Liver (tissue), 3 donors: ENCODE data around the gene TTC21B.

Experiments
- CTCF ChIP-seq: fragments of 150-350 bp; IDR thresholded peaks from 2 replicates; pipeline ENCODE4 v1.5.1; 2017; ENCODE audit warnings: improper control_type of control experiment, low read depth, low read length; ENCODE audit not compliant: missing input control
- MAX ChIP-seq: IDR thresholded peaks from 2 replicates; pipeline ENCODE4 v1.6.1; 2016; ENCODE audit warnings: antibody characterized with exemption
- REST ChIP-seq: IDR thresholded peaks from 2 replicates; pipeline ENCODE4 v1.6.1; 2016; ENCODE audit warnings: antibody characterized with exemption, mild to moderate bottlenecking
- TAF1 ChIP-seq: conservative IDR thresholded peaks from 2 replicates; pipeline ENCODE4 v1.6.1; 2016; ENCODE audit warnings: antibody characterized with exemption, mild to moderate bottlenecking
- ZBTB33 ChIP-seq: IDR thresholded peaks from 2 replicates; pipeline ENCODE4 v1.6.1; 2016; ENCODE audit warnings: antibody characterized with exemption
- donor health status: healthy.
- donor health status: healthy.

- TF ChIP-seq CTCF (no peak), MAX (no peak), ZBTB33 (no peak), TAF1 (no peak), REST (no peak)
These were observed 83.2 kb downstream of the TTC21B start for GRCh38 chr2:165870346-165870745.
